ENCODE measurements around the gene HSP90AB1.

Gene HSP90AB1

GRCh38 chr6:44269921-44270525 lies 23.1 kb downstream of the HSP90AB1 start, which contains the start of gene TMEM151B:
Gene TMEM151B (plus strand): TSS chr6:44270450. CDS start chr6:44270743, 293 bp downstream.
- DNase-seq, result no peak

DNA sequence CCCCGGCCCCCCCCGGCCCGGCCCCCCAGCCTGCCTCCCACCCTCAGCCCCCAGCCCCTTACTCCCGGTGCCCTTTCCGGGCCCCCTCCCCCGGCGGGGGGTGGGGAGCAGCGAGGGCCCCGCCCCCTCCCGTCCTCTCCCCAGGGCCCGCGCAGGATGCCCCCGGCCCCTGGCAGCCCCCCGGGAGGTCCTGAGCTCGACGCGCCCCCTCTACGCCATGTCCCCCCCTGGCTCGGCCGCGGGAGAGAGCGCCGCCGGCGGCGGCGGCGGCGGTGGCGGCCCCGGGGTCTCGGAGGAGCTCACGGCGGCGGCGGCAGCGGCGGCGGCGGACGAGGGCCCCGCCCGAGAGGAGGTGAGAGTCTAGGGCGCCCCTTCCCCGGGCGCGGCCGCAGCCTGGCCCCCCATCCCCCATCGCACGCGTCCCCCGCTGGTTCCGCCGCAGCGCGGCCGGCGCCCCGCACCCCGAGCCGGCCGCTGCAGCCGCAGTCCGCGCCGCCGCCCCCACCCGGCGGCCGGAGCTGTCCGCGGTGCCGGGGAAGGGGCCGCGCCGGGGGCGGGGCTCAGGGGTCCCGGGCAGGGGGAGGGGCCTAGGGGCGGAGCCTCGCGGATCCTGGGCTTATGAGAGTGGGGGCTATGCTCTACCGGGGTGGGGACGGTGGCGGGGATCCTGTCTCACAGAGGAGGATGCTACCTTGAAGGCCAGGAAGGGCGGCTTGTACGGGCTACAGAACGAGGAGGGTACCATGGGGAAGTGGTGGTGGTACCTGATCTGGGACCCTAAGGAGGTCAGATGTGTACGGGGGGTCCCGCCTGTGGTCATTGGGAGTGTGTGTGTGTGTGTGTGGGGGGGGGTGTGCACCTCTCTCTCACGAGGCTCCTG lies 23.9 kb downstream of the HSP90AB1 start:
- peak; percentile 37 for DNase-seq

GRCh38 chr6:44271406-44271723 lies 24.5 kb downstream of the HSP90AB1 start:
- DNase-seq, result no peak

- no peak for DNase-seq
Measured at GRCh38 chr6:44271914-44272313, 25.0 kb downstream of the HSP90AB1 start.

GRCh38 chr6:44272529-44272928 lies 25.6 kb downstream of the HSP90AB1 start:
- DNase-seq, result no peak

GRCh38 chr6:44272999-44273566 lies 26.2 kb downstream of the HSP90AB1 start:
- DNase-seq, result no peak

- DNase-seq, result no peak
Measured at GRCh38 chr6:44273617-44274016, 26.7 kb downstream of the HSP90AB1 start.

- no peak for DNase-seq
Measured at GRCh38 chr6:44275271-44275748, 28.4 kb downstream of the HSP90AB1 start.

GRCh38 chr6:44275749-44276648 lies 29.1 kb downstream of the HSP90AB1 start:
- peak; percentile 30 for DNase-seq

- no peak for DNase-seq
Measured at GRCh38 chr6:44276667-44277640, 30.1 kb downstream of the HSP90AB1 start.

DNA sequence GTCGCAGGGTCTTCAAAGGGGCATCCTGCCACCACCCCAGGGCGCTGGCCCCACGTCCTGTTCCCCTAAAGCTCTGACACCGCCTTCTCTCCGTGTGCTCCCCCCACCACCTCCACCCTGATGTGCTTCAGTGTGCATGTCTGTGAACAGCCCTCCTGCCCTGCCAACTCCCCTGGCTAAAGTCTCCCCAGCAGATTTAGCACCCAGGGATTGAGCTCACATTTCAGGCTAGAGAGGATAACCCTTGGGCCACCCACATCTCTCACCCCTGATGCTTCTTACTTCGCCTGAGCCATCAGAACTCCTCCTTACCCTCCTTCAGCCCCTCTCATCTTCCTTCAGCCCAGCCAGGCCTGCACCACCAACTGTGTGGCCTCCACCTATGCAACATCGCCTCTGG lies 30.9 kb downstream of the HSP90AB1 start:
- DNase-seq, result no peak

- DNase-seq, result no peak
Measured at GRCh38 chr6:44278315-44278714, 31.4 kb downstream of the HSP90AB1 start.

- DNase-seq, result no peak
Measured at GRCh38 chr6:44278774-44279697, 32.1 kb downstream of the HSP90AB1 start.

- DNase-seq, result no peak
Measured at GRCh38 chr6:44284121-44284520, 37.2 kb downstream of the HSP90AB1 start.

GRCh38 chr6:44284867-44285266 lies 38.0 kb downstream of the HSP90AB1 start:
- DNase-seq, result no peak

GRCh38 chr6:44285552-44286284 lies 38.8 kb downstream of the HSP90AB1 start:
- DNase-seq, result no peak

- no peak for DNase-seq
Measured at GRCh38 chr6:44286285-44286565, 39.3 kb downstream of the HSP90AB1 start.

DNA sequence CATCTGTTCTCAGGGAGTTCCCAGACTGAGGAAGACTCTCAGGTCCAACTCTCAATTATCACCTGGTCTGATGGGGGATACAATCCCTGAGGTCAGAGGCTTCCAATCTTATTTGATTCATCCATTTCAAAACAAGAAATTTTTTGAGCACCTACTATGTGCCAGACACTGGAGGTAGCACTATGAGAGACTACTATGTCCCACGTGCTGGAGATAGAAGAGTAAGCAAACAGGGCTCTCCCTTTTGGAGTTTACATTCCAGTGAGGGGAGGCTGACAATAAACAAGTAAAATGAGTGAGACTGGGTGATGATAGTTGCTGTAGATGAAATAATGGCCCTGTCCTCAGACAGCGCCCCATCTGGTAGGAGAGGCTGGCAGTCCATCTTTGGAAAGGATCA lies 39.8 kb downstream of the HSP90AB1 start:
- DNase-seq, result no peak

- no peak for DNase-seq
Measured at GRCh38 chr6:44289726-44290260, 42.9 kb downstream of the HSP90AB1 start.

DNA sequence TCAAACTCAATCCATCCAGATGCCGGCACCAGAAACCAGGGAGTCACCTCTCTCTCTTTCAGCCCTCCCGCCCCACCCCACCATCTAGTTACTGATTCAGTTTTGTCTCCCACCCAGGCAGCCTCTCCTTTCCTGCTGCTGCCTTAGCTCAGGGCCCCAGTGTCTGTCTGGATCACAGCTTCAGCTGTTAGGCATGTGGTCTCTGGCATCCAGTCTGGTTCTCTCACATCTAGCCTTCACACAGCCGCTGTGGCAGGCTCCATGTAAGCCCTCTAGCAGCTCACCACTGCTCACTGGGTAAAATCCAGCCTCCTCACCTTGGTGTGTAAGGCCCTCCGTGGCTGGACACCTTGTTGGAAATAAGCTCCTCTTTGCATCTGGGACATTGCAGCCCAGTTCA lies 44.9 kb downstream of the HSP90AB1 start:
- no peak for DNase-seq

Measured in NCI-H510A (cell line).